ENCODE results near the gene RBM43.

- TF ChIP-seq CTCF (conservative IDR thresholded peaks at IDR 0.05; ENCODE audit: low read depth, low read length) (no peak), EZH2phosphoT487 (IDR thresholded peaks at IDR 0.05; ENCODE audit: borderline replicate concordance, low read length) (no peak)
Measured at GRCh38 chr2:151198645-151199044, 63.0 kb downstream of the RBM43 start.

All from PC-3 (cell line).